NCI-H1930 (cell line): ENCODE measurements around the gene CIB1.
A peak's percentile ranks its signal among the peaks of the same experiment; 100 is the strongest.

ENCODE experiments used
- DNase-seq, 2 experiments: peaks; one replicate each; lab custom pipeline; 2025; lab: John Stamatoyannopoulos, UW

The CIB1 gene

DNA sequence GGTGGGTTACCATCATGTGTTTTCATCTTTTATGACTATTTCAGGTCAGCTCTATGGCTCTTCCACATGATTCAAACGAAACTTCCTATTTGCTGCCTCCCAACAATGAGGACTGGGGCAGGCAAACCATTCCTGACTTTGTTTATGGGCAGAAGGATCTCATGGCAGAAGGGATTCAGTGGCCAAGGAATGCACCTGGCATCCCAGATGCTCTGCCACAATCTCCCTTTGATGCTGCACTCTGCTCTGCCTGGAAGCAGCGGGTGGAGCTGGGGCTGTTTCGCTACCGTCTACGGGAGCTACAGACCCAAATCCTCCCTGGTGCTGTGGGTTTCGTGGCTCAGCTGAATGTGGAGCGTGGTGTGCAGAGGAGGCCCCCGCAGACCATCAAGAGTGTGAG lies 7.1 kb upstream of the CIB1 start:
- no peak for DNase-seq

DNA sequence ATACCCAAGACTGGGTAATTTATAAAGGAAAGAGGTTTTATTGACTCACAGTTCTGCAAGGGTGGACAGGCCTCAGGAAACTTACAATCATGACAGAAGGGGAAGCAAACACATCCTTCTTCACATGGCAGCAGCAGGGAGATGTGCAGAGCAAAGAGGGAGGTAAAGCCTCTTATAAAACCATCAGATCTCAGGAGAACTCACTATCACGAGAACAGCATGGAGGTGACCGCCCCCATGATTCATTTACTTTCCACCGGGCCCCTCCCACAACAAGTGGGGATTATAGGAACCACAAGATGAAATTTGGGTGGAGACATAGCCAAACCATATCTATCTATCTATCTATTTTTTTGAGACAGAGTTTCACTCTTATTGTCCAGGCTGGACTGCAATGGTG lies 5.6 kb upstream of the CIB1 start:
- DNase-seq = no peak

DNA sequence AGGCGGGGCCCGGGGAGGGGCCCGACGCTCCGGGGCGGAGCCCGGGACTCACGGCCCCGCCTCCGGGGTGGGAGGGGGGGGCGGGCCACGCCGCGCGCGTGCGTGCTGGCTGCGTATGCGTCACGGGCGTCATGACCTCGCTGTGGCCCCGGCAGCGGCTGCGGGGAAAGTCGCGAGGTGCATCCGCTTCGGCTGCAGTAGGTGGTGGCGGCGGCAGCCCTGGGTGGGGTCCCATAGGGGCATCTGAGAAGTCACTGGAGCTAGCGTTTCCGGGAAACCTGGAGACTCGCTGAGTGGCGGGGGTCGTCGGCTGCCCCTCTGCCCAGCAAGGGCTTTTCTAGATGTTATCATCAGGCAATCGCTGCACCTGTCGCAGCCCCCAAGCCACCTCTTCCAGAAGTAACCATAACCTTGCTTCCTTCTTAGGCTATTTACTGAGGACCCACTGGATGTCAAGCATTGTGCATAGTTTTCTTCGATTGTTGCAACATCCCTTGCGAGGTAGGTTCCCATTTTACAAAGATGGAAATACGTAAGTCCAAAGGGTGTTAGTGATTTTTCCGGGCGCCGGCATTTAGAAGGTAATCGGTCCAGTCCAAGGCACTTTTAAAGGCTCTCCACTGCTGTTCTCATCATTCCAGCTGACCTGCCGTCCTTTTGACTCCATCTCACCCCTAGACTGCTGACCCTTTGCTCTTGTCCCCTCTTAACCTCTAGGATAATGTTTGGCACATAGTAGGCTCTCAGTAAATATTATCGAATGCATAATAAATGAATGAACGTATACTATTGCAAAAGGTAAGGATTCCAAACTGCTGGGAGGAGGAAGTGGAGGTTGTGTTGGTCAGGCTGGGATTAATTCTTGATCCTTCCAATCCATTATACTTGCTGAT lies 601 bp upstream of the CIB1 start, which contains the start of gene GDPGP1:
TSS of gene GDPGP1 (plus strand) at position 114 of the 893 bp plus-strand sequence. CDS start 6,700 bp downstream, outside the sequence.
- peak in 1 of 2 experiments; percentile 83 for DNase-seq

DNA sequence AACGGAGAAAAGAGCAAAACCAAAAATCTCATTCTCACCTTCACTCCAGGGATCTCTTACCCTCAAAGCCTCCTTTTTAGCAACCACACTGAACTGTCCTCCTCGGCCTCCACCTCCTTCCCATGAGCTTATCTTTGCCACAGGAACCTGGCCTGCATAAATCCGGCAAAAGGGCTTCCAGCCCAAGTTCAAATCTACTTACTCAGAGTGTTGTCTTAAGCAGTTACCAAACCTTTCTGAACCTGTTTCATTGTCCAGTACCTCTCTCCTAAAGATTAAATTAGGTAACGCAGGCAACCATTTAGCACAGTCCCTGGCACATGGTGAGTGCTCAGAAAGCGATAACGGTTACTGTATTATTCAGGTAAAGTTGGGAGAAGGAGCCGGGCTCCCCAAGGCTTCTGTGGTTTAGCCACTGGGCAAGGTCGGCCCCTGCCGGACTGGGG lies 777 bp downstream of the CIB1 start:
- no peak for DNase-seq

DNA sequence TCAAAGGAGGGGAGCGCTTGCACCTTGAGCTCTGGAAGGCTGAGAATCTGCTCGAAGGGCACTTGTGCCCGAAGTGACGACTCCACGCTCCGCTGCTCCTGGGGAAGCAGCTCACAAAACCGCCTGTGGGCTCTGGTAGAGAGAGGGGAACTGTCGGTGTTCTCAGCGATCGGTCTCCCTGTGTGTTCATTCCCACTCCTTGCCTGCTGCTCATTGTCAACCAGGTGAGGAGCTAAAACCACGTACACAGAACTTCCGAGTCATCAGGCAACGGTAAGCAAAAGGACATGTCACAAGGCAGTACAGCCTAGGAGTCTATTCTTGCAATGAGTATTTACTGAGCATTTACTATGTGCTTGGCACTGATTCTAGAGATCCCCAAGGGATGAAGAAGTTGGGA lies 1.5 kb downstream of the CIB1 start:
- DNase-seq = no peak

DNA sequence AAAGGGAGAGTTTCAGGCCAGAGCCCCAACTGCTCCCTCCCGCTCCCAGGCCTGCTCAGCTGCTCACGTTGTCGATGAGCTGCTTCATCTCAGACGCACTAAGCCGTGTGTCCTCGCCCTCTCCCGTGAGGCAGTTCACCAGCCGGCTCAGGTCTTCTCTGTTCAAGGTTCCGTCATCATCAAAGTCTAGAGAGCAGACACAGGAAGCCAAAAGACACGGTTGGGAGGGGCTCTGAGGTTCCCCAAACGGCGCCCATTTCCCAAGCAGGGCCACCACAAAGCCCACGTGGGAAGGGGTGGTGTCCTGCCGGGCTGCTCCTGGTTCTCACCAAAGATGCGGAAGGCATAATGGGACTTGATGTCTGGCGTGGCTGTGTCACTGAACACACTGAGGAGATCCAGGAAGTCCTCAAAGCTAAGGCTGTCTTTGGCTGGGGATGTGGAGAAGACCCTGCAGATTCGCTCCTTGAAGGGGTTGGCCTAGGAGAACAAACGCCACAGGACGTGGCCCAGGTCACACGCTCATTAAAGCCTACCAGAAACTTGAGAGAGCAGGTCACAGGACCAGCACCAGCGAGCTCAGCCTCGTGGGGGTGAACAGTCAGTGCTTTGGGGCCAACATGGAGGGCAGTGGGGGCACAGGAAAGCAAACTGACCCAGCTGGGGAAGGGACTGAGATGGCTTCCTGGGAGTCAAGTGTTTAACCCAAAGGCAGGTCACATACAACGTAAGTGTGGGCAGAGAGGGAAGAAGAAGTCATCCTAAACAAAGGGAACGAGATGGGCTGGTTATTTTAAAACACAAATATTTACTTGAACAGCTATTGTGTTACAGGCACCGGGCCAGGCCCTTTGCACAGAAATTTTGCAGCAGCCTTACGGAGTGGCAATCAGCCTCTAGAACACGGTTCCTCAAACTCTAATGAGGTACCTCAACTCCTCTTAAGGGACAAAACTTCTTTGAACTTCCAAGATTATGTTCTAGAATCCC lies 2.4 kb downstream of the CIB1 start:
- DNase-seq = no peak

DNA sequence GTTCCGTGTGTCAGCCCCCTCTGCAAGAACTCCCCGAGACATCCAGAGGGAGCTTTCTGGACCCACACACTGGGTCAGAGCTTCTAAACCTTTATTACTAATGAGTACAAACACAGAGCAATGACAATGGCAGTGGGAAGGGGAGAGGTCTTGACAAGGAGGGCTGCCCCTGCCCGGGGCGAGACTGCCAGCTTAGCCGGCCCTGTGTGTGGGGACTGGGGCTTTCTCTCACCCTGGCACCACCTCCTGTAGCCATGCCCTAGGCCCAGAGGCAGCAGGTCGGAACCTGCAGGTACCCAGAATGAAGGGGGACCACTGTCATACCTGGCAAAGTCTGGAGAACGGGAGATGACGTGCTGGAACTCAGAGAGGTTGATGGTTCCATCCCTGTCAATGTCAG lies 3.1 kb downstream of the CIB1 start:
- no peak for DNase-seq

DNA sequence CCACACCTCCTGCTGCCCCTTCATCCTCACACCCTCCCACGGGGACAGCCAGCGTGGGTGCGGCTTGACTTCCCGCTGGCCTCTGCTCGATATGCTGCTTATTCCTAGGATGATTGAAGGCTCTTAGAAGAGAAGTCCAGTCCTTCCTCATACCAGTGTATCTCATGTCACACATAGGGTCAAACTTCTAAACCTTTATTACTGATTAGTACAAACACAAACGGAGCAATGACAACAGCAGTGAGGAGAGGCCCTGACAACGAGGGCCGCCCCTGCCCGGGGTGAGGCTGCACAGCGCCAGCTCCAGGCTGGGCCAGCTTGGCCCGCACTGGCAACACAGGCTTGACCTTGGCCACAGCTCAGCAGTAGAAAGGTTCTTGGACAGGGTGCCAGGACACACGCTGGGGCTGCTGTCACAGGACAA lies 3.7 kb downstream of the CIB1 start:
- no peak for DNase-seq

DNA sequence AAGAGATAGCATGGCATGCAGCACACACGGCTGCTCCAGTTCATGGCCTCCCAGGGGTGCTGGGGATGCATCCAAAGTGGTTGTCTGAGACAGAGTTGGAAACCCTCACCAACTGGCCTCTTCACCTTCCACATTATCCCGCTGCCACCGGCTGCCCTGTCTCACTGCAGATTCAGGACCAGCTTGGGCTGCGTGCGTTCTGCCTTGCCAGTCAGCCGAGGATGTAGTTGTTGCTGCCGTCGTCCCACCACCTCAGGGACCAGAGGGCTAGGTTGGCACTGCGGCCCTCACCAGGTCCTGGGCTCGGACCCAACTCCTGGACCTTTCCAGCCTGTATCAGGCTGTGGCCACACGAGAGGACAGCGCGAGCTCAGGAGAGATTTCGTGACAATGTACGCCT lies 4.8 kb downstream of the CIB1 start:
- DNase-seq = no peak

DNA sequence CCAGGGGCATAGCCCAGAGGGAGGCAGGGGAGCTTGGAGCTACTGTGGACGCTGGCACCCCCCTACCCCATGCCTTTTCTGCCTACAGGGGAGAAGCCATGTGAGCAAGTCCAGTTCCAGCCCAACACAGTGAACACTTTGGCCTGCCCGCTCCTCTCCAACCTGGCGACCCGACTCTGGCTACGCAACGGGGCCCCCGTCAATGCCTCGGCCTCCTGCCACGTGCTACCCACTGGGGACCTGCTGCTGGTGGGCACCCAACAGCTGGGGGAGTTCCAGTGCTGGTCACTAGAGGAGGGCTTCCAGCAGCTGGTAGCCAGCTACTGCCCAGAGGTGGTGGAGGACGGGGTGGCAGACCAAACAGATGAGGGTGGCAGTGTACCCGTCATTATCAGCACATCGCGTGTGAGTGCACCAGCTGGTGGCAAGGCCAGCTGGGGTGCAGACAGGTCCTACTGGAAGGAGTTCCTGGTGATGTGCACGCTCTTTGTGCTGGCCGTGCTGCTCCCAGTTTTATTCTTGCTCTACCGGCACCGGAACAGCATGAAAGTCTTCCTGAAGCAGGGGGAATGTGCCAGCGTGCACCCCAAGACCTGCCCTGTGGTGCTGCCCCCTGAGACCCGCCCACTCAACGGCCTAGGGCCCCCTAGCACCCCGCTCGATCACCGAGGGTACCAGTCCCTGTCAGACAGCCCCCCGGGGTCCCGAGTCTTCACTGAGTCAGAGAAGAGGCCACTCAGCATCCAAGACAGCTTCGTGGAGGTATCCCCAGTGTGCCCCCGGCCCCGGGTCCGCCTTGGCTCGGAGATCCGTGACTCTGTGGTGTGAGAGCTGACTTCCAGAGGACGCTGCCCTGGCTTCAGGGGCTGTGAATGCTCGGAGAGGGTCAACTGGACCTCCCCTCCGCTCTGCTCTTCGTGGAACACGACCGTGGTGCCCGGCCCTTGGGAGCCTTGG lies 5.6 kb downstream of the CIB1 start:
- no peak for DNase-seq

DNA sequence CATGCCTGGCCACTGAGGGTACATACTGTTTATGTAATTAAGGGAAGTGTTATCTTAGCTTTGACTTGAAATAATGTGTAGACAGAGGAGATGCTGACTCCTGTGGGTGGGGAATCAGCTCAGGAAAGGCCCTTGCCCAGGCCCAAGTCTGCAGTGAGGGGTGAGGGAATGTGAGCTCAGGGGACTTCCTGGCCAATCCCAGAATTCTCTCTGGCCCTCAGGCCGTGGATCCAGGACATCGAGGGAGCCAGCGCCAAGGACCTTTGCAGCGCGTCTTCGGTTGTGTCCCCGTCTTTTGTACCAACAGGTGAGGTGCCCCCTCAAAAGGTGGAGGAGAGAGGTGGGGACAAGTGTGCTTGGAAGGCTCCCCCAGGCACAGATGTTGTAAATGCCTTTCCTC lies 6.4 kb downstream of the CIB1 start:
- no peak for DNase-seq

DNA sequence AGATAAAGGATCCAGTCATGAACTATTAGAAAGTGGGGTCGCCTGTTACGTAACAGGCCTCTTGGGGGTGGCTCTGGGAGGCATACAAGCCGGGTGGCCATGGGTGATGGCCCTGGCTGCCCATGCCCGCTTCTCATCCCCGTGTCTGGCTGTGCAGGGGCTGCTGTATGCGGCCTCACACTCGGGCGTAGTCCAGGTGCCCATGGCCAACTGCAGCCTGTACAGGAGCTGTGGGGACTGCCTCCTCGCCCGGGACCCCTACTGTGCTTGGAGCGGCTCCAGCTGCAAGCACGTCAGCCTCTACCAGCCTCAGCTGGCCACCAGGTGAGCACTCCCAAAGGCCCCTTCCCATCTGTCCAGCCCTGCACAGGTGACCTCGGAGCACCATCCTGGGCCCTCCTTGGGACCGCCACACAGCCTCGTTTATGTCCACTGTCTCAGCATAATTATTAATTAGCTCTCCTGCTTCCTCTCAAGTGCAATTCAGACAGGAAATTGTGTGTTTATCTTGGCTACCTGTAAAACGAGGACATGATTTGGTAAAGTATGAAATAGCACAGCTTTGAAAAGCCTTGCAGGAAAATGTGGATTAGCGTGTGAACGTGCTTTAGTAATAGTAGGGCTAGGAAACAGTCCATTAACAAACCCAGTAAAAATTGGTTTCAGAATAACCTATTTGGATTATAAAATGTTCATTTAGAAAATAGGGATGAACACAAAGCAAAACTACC lies 8.1 kb downstream of the CIB1 start:
- no peak for DNase-seq

DNA sequence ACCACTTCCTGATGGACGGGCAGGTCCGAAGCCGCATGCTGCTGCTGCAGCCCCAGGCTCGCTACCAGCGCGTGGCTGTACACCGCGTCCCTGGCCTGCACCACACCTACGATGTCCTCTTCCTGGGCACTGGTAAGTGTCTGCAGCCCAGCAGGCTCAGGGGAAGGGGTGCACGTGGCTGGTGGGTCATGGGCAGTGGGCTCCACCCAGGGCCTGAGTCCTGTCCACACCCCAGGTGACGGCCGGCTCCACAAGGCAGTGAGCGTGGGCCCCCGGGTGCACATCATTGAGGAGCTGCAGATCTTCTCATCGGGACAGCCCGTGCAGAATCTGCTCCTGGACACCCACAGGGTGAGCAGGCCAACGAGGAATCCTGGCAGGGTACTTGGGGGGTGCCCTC lies 8.7 kb downstream of the CIB1 start:
- no peak for DNase-seq

DNA sequence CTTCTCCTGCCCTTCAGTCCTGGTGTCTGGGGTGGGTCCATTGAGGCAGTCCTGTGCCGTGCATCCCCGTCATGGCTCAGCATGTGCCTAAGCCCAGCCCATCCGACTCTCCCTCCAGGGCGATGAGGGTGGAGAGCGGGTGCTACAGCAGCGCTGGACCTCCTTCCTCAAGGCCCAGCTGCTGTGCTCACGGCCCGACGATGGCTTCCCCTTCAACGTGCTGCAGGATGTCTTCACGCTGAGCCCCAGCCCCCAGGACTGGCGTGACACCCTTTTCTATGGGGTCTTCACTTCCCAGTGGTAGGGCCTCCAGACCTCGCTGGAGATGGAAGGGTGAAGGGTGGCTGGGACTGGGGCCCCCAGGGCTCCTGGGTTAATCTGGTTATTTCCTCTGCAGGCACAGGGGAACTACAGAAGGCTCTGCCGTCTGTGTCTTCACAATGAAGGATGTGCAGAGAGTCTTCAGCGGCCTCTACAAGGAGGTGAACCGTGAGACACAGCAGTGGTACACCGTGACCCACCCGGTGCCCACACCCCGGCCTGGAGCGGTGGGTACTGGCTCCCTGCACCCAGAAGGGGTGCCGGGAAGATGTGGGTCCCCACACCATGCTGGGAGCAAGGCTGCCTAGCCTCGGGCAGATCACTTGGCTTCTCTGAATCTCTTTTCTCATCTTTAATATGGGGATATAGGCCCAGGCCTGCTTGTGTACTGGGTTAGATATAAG lies 10.1 kb downstream of the CIB1 start:
- DNase-seq = no peak

DNA sequence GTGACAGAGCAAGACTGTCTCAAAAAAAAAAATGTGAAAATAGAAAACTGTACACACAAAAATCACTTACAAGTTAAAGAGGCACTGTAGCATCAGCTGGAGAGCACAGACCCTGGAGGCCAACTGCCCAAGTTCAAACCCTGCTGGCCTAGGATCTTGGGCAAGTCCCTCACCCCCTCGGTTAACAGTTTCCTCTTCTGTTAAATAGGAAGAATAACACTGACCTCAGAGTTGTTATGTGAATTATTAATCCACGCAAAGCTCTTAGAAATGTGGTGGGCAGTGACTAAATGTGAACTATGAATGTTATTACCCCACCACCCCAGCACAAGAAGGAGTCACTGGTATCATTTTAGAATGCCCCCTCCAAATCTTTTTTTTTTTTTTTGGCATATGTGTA lies 11.2 kb downstream of the CIB1 start:
- DNase-seq = no peak

DNA sequence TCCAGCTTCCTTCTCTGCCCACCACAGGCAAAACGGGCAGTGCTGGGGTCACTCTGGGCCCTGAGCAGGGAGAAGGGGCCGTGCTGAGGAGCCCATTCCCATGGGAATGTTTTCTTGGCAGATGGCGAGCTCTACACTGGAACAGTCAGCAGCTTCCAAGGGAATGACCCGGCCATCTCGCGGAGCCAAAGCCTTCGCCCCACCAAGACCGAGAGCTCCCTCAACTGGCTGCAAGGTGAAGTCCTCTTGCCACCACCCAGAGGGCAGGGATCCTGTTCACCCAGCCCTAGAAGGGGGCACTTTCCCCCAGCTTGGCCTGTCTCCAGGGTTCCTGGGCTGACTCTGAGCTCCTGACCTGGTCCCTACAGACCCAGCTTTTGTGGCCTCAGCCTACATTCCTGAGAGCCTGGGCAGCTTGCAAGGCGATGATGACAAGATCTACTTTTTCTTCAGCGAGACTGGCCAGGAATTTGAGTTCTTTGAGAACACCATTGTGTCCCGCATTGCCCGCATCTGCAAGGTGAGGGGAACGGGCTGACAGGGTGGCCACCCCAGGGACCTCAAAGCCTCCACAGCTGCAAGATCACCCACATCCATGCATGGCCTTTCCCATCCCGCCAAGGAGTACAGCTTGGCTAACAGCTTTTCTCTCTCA lies 12.4 kb downstream of the CIB1 start:
- DNase-seq = peak in 1 of 2 experiments; percentile 21

DNA sequence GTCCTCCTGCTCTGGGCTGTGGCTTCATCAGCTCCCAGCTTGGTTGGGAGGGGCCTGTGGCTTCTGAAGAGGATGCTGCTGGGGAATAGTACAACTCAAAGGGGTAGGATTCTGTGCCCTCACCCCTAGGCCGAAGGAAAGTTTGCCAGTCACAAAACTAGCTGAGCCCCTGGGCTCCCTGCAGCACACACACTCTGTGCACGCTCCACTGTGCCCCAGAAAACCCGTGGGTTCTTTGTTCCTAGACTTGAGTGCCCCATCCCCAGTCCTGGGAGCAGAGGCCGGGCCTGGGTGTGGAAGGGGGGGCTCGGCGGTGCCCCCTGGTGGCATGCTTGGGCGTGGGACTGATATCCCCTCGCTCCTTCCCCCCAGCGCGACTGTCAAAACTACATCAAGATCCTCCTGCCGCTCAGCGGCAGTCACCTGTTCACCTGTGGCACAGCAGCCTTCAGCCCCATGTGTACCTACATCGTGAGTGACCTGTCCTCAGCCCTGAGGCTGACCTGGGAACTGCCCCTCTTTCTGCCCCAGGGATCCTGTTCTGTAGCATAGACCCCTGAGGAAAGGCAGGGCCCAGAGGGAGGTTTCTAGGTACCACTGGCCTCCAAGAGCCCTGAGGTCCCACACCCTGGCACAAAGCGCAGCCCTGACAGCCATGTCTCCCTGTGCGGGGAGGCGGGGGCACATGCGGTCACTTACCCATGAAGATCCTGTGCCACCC lies 14.2 kb downstream of the CIB1 start:
- DNase-seq = no peak

DNA sequence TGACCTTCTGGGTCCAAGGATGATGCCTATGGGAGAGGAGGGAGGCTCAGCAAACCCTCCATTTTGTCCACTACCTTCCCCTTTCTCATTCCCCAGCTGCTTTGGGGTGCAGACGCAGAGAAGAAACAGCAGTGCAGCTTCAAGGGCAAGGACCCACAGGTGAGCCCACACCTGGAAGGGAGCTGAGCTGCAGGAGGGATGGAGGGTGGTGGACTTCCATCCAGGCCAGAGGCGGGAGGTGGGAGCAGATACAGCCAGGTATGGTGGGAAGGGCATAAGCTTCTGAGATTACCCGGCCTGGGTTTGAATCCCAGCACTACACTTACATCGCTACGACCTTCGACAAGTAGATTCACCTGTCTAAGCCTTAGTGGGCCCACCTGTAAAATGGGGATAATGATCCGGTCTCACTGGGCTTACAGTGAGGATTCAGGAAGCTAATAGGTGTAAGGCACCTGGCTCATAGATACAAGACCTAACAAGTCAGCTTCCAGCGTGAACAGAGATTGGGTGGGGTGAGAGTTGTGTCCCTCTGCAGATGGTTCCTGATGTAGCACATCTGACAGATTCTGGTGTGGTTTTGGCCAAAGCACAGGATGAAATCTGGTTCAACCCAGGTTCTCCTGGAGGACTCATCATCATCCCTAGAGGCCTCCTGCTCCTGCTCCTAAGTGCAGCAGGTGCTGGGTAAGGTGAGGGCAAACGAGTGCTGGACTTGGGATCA lies 15.9 kb downstream of the CIB1 start:
- DNase-seq = no peak
